AG08396 (cell line): ENCODE measurements around the gene IGFBP2.

ENCODE experiments used
- DNase-seq: peaks from one replicate; pipeline ENCODE4 v3.0.0; 2012; ENCODE audit warnings: low spot score, mixed read lengths

IGFBP2 gene

DNA sequence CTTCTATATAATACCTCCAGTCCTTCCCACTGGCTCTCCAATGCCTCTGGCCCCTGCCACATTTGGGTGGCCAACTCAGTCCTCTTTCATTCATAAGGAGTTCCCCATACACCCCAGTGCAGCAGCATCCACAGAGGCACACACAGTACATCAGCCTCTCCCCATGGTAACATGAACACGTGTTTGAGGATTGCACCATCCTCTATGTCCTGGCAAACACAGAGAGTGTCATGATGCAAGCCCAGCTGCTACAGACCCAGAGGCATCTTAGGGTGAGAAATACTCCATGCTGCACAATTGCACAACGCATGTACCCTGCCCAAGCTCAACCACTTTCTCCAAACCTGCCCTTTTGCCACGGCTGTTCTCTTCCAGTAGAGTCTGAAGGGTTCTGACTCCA lies 50.6 kb downstream of the IGFBP2 start:
- DNase-seq: peak; percentile 84

DNA sequence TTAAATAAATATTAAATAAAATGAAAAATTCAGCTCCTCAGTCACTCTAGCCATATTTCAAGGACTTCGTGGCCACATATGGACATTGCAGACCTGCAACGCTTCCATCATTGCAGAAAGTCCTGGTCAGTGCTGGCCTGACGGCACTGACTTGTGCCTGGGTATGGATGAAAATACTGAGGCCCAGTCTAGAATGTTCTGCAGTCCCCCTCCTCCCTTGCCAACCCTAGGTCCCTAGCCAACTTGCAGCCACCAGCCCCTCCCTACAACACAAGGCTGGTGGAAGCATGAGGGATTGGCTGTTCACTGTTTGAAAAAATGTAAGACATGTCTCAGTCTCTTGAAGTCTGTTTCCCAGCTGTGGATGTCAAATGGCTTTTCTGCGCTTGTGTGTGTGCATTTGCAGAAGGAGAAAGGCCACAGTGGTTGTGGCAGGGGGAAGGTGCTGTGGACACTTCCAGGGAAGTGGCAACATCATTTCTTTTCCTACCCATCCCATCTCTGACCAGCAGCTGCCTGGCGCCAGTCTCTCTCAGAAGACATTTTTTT lies 52.2 kb downstream of the IGFBP2 start:
- no peak for DNase-seq

DNA sequence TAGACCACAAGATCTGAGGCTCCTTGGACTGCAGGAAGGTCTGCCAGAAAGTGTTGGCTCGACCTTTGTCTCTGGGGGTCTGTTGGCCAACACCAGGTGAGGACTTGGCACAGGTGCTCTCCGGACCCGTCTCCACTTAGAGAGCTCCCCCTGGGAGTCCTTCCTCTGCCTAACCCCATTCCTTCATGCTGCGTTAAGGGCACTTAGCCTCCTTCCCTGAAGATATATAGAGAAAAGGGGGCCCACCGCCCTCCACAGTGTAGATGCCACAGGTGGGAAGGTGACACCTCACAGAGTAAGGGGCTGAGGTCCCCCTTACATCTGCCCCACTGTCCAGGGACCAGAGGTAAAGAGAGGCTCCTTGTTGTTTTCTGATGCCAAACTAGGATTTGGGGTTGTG lies 53.9 kb downstream of the IGFBP2 start:
- no peak for DNase-seq

DNA sequence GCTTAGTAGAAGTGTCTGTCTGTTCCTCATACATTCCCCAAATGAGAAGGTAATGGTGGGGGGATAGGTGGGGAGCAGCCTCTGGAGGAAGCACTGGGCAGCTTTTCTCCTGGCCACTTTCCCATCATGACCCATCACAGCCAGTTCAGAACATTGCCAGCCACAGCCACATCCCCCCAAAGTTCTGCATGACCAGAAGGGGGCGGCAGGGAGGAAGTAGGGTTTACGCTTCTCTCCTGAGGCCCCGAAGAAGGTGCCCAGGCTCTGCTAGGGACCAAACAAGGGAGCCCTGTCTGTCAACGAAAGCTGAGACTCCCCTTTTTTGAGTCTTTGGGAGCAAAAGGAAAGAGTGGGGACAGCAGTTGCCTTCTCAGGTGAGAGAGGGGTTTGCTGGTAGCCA lies 54.4 kb downstream of the IGFBP2 start:
- DNase-seq: no peak

DNA sequence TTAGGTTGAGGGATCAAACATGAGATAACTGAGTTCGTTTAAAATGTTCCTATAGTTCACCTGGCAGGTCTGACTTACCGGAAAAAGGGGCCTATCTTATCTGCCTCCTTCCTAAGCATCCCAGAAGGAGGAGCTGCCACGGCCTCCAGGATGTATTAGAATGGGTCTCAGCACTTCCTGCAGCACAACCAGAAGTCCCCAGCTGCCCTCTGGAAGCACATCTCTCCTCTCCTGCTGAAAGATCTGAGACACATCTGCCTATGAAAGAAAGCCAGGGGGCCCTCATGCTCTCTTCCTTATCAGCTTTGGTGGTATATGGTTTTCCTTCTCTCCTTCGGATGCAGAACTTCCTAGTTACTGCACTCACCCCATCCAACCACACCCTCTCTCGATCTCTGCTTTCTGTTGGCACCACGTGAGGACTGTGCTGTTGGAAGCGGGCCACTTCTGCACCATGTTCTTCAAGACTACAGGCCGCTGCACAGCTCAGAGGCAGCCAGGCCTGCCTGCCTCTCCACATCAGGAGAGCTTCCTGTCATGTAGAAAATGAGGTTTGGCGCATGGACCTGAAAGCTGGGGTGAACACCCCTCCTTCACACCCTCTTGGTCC lies 55.6 kb downstream of the IGFBP2 start:
- no peak for DNase-seq

DNA sequence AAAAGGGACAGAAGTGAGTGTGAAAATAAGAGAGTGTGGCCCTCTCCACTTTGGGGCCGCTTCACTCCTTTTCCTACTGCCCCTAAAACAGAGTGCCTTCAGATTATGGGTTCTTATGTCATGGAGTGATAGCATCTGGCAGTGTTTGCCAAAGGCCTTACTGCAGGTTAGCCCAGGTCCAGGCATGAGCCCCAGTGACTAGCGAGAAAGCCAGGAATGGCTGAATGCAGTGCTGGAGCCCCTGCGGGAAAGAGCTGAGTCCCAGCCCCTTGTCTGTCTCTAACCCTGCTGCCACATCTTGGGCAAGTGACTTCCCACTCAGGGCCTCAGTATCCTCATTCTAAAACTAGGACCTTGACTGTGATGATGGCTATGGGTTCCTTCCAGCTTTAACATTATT lies 56.2 kb downstream of the IGFBP2 start:
- no peak for DNase-seq

DNA sequence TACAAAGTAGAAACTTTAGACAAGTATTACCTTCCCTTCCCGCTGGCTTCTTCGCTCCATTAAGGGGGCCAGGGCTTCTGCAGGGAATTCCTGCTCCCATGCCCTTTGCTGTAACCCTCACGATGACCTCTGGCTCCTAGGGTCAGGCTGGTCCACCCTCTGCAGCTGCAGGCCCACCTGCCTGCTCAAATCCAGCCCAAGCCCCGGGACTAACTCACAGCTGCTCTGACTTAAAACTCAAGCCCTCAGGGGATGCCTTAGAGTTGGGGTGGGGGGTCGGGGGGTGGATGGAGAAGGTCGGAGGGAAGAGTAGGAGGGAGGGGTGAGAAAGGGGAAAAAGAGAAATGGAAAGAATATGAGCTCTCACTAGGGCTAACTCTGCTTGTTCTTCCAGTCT lies 57.2 kb downstream of the IGFBP2 start:
- DNase-seq: no peak

DNA sequence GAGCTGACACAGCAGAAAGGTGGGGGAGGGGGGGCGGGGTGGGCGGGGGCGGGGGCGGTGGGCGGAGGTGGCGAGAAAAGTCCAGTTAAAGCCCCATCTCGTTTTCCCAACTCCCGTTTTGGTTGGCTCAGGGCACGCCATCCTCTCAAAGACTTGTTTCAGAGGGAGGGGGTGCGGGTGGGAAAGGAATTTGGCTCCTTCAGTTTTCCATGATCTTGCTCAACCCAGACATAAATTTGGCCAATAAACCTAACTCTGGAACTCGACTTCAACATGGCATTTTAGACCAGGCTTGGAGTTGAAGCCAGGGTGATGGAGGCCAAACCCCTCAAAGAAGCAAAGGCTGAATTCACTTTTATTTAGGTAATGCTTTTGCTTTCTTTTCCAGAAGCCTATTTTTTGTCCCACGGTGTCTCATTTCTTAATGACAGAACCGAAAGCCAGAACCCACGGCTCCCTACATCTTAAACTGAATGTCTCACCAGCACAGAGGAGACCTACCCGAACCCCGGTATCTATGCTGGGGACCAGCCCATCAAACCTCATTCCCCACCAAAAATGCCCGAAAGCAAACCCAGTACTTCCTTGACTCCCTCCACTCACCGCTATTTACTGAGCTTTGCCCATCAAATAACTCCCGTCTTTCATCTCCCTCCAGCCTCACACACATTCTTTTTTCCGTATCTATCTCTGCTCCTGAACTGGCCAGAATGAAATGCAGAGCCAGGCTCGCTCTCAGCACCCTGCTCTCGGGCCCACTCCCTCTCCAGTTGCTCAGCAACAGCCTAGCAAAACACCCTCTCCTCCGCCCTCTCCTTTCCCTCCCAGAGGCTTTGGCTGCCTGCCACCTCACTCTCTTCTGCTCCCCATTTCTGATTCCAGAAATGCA lies 57.9 kb downstream of the IGFBP2 start:
- DNase-seq: peak; percentile 86

DNA sequence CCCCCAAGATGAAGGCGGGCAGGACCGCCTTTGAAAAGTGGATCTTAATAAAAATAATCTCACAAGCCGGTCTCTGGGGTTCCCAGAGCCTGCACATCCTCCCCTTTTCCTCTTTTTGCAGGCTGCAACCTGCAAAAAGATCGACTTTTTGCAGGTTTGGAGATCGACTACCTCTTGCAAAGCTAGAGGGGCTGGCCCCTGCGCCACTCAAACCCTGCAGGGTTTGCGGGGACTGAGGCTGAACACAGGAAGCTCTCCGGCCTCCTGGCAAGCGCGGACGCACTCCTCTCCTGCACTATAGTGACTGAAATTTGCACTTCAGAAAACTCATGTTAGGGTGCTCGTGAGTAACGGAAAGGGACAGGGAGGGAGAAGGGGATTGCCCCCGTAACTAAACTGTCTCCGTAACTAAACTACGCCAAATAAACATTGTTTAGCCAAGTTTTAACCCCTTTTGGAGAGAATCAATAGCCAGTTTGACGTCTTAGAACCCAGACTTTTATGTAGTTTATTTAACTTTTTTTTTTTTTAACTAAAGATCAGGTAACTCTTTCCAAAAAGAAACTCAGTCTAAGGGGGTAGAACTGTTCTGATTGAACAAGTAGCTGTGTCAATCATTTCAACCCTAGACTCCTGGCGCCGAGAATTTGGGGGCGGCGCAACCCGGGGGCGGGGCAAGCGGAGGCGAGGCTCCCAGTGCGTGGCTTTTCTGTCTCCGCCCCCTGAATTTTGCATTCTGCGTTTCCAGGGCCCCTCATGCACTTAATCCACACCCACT lies 59.6 kb downstream of the IGFBP2 start:
- peak; percentile 83 for DNase-seq

DNA sequence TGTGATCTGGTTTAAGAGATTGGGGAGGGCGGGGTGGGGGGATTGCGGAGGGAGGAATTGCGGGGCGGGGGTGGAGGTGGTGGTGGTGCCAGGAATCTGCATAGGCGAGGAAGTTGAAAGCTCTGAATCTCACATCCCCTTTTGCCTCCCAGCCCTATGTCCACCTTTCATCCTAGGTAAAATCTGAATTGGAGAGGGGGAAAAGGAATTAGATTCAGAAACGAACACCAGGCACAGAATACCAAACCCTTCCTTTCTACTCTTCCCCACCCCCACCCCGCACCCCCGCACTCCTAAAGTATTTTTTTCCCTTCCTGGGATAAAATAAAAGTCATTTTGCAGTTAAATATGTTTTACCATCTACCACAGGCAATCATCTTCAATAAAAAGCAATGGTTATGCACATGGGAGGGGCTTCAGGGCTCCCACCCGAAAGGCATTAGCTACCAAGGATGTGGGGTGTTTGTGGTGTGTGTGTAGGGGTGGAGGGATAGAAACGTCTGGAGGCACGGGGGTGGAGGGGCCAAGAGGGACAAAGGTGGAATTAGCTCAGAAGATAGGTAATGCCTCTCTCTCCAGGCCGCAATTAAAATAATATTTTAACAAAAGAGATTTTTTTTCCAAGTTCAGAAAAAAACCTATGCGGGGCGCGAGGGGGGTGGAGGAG lies 60.3 kb downstream of the IGFBP2 start:
- DNase-seq: no peak

DNA sequence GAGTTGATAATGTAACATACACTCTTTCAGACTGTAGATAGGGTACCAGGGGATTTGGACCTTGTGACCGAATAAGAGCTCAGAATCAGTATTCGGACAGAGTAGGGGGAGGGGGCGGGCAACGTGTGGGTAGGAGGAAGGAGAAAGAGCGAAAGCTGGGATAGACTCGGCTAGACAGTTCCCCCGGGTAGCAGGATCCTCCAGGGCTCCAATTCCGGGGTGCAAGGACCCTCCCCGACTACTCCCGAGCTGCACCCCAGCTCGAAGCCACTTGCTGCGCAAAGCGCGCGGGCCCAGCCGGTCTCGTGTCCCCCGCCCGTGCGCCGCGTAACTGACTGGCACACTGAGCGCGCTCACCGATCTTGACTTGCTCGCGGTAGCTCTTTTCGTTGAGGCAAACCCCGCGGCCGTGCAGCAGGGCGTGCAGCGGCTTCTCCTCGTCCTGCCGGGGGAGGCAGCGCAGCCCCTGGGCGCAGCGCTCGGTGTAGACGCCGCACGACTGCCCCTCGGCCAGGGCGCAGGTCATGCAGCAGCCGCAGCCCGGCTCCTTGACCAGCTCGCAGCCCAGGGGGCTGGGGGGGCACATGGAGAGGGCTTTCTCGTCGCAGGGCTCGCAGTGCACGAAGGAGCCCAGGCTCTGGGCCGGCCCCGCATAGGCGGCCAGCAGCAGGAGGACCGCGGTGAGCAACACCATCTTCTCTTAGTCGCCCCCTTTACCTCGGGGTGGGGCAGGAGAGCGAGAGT lies 61.0 kb downstream of the IGFBP2 start:
- no peak for DNase-seq

DNA sequence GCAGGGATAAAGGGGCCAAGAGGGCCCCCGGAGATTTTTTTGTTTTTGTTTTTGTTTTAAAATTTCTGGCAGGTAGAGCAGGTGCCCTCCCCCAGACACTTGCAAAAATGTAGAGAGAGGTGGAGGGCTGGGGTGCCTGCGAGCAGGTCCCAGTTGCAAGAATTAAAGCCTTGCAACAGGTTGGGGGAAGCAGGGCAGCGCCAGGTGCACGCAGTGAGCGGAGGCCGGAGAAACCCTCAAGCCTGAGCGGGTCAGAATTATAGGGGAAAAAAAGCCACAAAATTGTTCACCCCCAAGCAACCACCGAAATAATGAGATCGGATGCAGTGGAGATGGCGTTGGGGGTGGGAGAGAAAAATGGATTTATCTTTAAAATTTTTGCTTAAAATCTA lies 61.6 kb downstream of the IGFBP2 start:
- DNase-seq: no peak

DNA sequence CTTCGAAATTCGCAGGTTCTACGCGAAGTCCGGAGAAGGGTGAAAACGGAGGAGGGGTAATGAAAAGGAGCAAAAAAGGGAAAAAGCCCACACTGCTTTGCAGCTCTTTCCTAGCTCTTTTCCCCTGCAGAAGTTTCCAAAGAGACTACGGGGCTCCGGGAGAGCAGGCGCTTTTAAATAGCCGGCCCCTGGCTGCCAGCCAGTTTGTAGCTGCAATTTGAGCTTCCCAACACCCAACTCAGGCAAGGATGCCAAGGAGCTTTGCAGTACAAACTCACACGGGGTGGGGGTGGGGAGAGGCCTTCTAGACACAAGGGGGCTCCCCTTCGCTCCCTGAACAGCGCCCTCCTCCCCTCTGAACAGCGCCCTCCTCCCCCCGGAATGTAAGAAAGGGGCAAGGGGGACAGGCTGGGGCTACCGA lies 62.2 kb downstream of the IGFBP2 start, which contains the start of gene IGFBP5:
TSS of gene IGFBP5 (minus strand) at position 149 of the 421 bp plus-strand sequence. CDS start 774 bp downstream, outside the sequence.
- peak; percentile 62 for DNase-seq

DNA sequence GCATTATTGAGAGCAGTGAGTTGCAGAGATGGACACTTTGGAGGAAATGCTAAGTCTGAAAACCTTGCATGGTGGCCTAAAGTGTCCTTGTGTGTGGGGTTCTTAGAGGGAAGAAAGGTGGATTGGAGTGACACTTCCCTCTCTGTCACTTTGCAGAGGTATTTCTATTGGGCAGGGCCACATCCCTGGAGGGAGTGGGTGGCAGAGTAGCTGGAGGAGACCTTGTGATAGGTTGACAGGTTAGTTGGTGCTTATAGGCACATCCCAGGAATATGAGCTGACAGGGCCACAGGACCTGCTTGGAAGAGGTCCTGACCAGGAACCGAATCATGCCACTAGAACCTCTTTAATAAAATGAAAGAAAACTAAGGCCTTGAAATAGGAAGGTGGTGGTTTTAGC lies 63.1 kb downstream of the IGFBP2 start:
- DNase-seq: no peak

DNA sequence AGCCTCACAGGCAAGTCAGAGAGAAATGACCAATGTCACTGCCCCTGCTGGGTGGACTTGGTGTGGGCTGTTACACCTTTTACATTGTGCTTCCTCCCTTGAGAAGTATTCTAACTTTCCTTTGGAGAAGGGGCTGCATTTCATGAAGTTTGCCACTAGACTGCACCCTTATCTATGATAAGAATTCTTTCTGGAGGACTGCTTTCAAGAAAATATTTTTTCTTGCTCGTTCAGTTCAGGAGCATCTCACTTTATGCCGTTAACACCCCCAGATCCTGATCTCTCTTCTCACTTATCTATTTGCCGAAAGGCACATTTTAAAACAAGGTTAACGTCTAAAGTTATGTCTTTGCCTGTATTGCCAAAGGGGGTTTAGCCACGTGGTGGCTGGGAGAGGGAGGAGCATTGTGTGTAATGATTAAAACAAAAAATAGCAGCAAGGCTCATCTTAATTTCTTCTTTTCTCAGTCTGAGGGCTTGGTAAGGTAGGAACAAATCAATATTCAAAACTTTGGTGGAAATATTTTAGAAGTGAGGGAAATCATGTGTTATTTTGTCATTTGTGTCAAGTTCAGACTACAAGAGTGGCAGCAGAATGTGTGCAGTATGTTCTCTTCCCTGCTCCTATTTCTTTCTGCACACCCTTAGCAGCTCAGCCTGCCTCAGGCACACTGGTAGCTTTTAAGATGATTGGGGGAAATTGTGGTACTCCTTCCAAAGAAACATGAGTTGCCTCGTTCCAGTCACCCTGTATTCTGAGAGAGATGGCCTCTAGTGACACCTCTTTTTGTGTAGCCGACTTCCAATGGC lies 63.7 kb downstream of the IGFBP2 start:
- no peak for DNase-seq

DNA sequence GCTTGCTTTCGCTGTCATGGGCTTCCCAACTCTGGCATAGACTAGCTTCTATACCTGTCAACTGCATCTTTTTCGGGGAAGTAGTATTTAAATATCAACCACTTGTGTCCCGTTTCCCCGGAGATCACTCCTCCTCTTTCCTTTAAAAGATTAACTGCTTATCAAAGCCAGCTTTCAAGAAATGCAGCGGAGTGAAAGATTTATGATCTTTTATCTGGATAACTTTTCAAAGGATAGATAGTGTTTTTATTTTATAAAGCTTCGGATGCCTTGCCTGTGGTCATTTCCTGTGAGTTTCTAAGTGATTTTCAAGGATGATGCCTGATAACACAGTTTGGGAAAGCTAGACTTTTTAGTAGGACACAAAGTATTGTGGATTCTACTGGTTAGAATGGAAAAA lies 65.1 kb downstream of the IGFBP2 start:
- DNase-seq: no peak

DNA sequence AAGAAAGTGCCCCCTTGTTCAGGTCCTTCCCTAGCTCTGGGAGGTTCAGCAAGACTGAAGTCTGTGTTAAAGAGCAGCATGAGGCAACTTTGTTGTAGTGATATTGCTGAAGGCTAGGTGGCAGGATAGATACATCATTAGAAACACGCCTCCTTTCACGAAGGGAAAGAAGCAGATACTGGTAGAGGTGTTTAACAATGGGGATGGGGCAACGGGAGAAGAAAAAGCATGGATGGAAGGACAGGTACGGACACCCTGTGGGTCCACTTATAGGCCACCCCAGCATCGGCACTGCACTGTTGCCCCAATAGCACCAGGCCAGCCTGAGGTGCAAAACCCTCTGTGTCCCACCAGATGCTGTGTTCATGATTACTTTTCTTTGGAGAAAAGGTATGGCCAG lies 65.7 kb downstream of the IGFBP2 start:
- DNase-seq: peak; percentile 52

DNA sequence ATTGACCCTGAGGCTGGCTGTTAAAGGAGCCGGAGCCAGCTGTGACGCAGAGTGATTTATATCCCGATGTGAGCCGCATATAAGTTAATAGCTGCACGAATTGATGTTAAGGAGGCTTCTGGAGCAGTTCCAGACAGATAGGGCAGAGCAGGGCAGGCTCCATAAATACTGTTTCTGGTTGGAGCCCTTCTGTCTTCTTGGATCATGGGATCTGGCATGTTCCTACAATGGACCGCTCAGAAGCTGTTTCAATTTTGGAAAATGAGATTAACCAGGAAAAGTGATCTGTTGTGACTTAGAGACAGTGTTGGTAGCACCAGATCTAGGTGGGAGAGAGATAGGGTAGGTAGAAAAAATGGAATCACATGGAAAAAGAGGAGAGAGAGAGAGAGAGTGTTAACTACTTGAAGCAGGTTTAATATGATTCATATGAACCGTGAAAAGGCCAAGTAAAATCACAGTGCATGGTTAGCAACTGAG lies 66.9 kb downstream of the IGFBP2 start:
- DNase-seq: no peak

DNA sequence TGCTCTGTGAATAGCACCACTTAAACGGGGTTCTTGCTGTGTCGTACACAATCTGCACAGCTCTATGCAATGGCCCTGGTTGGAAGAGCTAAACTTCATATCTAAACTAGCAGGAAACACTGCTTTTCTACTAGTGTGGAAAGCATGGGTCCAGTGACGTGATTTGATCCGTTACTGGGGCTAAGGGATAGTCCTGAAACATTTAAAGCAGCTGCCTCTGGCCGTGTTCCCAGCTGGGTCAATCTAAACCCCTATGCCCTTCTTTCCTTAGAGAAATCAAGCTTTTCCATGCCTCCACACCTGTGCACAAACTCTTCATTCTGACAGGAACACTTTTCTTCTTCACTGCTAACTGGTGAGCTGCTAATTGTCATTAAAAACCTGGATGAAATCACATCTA lies 67.6 kb downstream of the IGFBP2 start:
- DNase-seq: no peak

DNA sequence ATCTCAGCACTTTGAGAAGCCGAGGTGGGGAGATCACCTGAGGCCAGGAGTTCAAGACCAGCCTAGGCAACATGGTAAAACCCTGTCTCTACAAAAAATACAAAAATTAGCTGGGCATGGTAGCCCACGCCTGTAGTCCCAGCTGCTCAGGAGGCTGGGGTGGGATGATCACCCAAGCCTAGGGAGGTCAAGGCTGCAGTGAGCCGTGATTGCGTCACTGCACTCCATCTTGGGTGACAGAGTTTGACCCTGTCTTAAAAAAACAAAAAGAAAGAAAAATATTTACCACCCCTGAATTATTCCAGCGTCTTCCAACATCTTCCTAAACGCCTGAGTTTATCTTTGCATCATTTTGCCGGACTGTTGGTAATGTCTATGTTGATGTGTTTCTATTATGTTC lies 68.3 kb downstream of the IGFBP2 start:
- no peak for DNase-seq
